Vagina (tissue), 2 donors: ENCODE data around the gene EP300. TPM values are rescaled to one million over a fixed set of nuclear protein-coding genes. Genes with fewer than 3 reads are reported as not detected.

ENCODE experiments used
- DNase-seq, 2 donors: peaks; one replicate each; pipeline ENCODE4 v3.0.0-alpha.2; 2017; ENCODE audit errors: extremely low spot score in 2 of 2
- H3K27ac ChIP-seq: fragments of 200-600 bp; sonication (generic); one replicate; pipeline ENCODE4 v1.5.1; 2019
- H3K27me3 ChIP-seq: fragments of 200-600 bp; sonication (generic); one replicate; pipeline ENCODE4 v1.5.1; 2019
- H3K36me3 ChIP-seq, 2 donors: fragments of 200-600 bp; sonication (generic); one replicate each; pipeline ENCODE4 v1.5.1; 2017 to 2019
- H3K4me1 ChIP-seq: fragments of 200-600 bp; sonication (generic); one replicate; pipeline ENCODE4 v1.5.1; 2019
- H3K4me3 ChIP-seq, 2 donors: fragments of 200-600 bp; sonication (generic); 1 replicate in 1 of 2; 2 replicates in 1 of 2; pipeline ENCODE4 v1.5.1; 2016 to 2019
- H3K9me3 ChIP-seq: fragments of 200-600 bp; sonication (generic); one replicate; pipeline ENCODE4 v1.5.1; 2019
- CTCF ChIP-seq, 3 experiments: fragments of 450-650 bp in 2 of 3; fragments of 200-600 bp in 1 of 3; sonication (generic) in 1 of 3; IDR thresholded peaks; one replicate each; pipeline ENCODE4 v1.5.1; 2017 to 2019; ENCODE audit warnings: antibody characterized with exemption in 3 of 3, mild to moderate bottlenecking in 2 of 3, moderate library complexity in 2 of 3
- POLR2A ChIP-seq, 2 donors: fragments of 450-650 bp; IDR thresholded peaks; one replicate each; pipeline ENCODE4 v1.6.1; 2017; ENCODE audit warnings: antibody characterized with exemption in 2 of 2, mild to moderate bottlenecking in 2 of 2, moderate library complexity in 2 of 2
- POLR2AphosphoS5 ChIP-seq, 2 donors: sonication (generic); formaldehyde crosslinking; IDR thresholded peaks; one replicate each; pipeline ENCODE4 v1.9.0; 2017; ENCODE audit warnings: antibody characterized with exemption in 2 of 2, mild to moderate bottlenecking in 2 of 2, low read depth in 1 of 2; ENCODE audit not compliant: insufficient read depth in 1 of 2
- intact Hi-C: fragments of 100-400 bp; cut with DNase I; formaldehyde crosslinking; loops from one replicate; pipeline ENCODE4 v1.15.1; 2023
- total RNA-seq: library from RNA; depleted of rRNA; stranded (reverse); fragments of >200 nt; gene quantifications from one replicate; pipeline ENCODE4 v1.2.3, GENCODE V29; 2016

EP300 gene
- total RNA-seq, 1 donor from 2014 or later = 99.9 TPM

- Histone ChIP-seq H3K27ac (no peak overlapping the region), H3K27me3 (no peaks in the 10 kb centered on the region), H3K4me1 (no peaks in the 10 kb centered on the region), H3K36me3 (peaks cover 4 to 87% of the 10 kb centered on the region in 2 donors), H3K9me3 (no peaks in the 10 kb centered on the region), H3K4me3 (no peak overlapping the region)
- TF ChIP-seq CTCF (IDR thresholded peaks at IDR 0.05) (no peak), POLR2AphosphoS5 (IDR thresholded peaks at IDR 0.05; ENCODE audit: insufficient read depth in 1 of 2, low read depth in 1 of 2) (no peak), POLR2A (IDR thresholded peaks at IDR 0.05) (no peak)
- intact Hi-C loops = no loop called here
- no peak for DNase-seq
Measured at GRCh38 chr22:41147722-41148121, 55.3 kb downstream of the EP300 start.

DNA sequence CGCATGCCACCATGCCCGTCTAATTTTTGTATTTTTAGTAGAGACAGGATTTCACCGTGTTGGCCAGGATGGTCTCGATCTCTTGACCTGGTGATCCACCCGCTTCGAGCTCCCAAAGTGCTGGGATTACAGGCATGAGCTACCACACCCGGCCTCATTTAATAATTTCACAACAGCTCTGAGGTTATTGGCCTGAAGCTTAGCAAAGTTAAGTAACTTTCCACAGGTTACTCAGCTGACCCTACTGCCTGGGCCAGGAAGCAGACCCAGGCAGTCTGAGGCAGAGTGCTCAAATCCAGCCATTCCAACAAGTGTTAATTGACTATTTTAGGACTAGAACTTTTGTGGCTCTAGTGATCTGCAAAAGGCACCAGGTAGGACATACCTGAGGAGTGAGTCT lies 60.5 kb downstream of the EP300 start:
- Histone ChIP-seq H3K9me3 (no peaks in the 10 kb centered on the region), H3K4me1 (no peaks in the 10 kb centered on the region), H3K36me3 (peaks cover 7 to 100% of the 10 kb centered on the region in 2 donors), H3K27ac (no peak overlapping the region), H3K27me3 (no peaks in the 10 kb centered on the region), H3K4me3 (no peak overlapping the region)
- DNase-seq = no peak
- intact Hi-C loops = no loop called here
- no peak for TF ChIP-seq POLR2A (IDR thresholded peaks at IDR 0.05)
- TF ChIP-seq CTCF (IDR thresholded peaks at IDR 0.05) = no peak
- no peak for TF ChIP-seq POLR2AphosphoS5 (IDR thresholded peaks at IDR 0.05; ENCODE audit: insufficient read depth in 1 of 2, low read depth in 1 of 2)

- TF ChIP-seq CTCF (IDR thresholded peaks at IDR 0.05) = no peak
- no peak for TF ChIP-seq POLR2AphosphoS5 (IDR thresholded peaks at IDR 0.05; ENCODE audit: insufficient read depth in 1 of 2, low read depth in 1 of 2)
- no peak for TF ChIP-seq POLR2A (IDR thresholded peaks at IDR 0.05)
- no peak overlapping the region for H3K27ac ChIP-seq
- intact Hi-C loops = no loop called here
- no peak overlapping the region for H3K4me3 ChIP-seq
- H3K9me3 ChIP-seq = no peaks in the 10 kb centered on the region
- H3K4me1 ChIP-seq = no peaks in the 10 kb centered on the region
- H3K36me3 ChIP-seq = peaks cover 3 to 97% of the 10 kb centered on the region in 2 donors
- DNase-seq = no peak
- H3K27me3 ChIP-seq = no peaks in the 10 kb centered on the region
Measured at GRCh38 chr22:41157083-41157482, 64.7 kb downstream of the EP300 start.

DNA sequence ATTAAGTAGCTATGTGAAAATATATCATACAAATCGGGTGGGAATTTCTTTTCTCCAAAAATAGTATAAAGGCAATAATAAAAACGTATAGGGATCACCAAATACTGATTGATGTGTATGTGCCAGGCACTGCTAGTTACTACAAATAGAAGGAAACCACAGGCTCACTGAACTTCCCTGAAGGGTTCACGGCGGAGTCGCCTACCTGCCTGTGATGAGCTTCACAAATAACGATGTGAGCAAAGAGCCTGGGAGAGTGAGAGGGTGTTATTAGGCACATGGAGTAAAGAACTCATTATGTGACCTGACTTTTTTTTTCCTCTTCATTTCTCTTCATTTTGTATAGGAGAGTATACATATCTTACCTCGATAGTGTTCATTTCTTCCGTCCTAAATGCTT lies 76.8 kb downstream of the EP300 start:
- no peak for TF ChIP-seq POLR2AphosphoS5 (IDR thresholded peaks at IDR 0.05; ENCODE audit: insufficient read depth in 1 of 2, low read depth in 1 of 2)
- Histone ChIP-seq H3K36me3 (peaks cover 6 to 90% of the 10 kb centered on the region in 2 donors), H3K27me3 (no peaks in the 10 kb centered on the region), H3K4me1 (no peaks in the 10 kb centered on the region), H3K9me3 (no peaks in the 10 kb centered on the region), H3K4me3 (no peak overlapping the region), H3K27ac (no peak overlapping the region)
- DNase-seq = no peak
- intact Hi-C loops = no loop called here

- no peak overlapping the region for H3K4me3 ChIP-seq
- intact Hi-C loops = no loop called here
- peaks cover 9 to 93% of the 10 kb centered on the region in 2 donors for H3K36me3 ChIP-seq
- DNase-seq = no peak
- no peaks in the 10 kb centered on the region for H3K9me3 ChIP-seq
- H3K4me1 ChIP-seq = no peaks in the 10 kb centered on the region
- no peaks in the 10 kb centered on the region for H3K27me3 ChIP-seq
- no peak for TF ChIP-seq POLR2A (IDR thresholded peaks at IDR 0.05)
- no peak for TF ChIP-seq POLR2AphosphoS5 (IDR thresholded peaks at IDR 0.05; ENCODE audit: insufficient read depth in 1 of 2, low read depth in 1 of 2)
- no peak for TF ChIP-seq CTCF (IDR thresholded peaks at IDR 0.05)
- no peak overlapping the region for H3K27ac ChIP-seq
Measured at GRCh38 chr22:41171996-41172395, 79.6 kb downstream of the EP300 start.
